Iris pigment epithelial cell (primary cell): ENCODE measurements around the gene GLIS1.

Experiments
- DNase-seq: peaks from one replicate; pipeline ENCODE4 v3.0.0-alpha.2; 2011; ENCODE audit warnings: low read depth

GLIS1 gene

DNA sequence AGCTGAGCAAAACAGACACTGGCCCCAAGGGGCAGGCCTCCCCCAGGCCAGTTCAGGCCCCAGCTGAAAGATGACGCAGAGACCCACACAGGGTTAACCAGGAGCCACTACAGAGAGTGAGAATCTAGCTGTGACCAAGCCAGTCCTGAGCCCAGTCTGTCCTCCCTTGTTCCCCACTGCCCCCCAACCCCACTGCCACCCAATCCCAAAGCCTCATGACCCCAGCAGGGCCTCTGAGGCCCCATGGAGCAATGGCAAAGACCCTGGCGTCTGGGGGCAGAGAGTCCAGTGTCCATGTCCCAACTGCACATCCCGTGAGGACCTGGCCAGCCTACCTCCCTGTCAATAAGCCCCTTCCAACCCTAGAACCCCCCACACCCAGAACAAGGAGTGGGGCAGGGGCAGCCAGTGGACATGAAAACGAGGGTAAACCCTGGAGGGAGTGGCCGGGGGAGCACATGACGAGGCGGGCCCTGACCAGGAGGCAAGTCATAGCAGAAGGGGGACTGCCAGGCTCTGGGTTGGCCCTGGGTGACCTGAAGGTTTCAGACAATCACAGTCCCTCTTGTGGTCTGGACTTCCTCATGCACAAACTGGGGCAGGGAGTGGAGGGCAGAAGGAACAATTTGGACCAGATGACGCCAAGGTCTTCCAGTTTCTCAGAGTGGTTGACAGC is 100.5 kb downstream of the GLIS1 start:
- no peak for DNase-seq

DNA sequence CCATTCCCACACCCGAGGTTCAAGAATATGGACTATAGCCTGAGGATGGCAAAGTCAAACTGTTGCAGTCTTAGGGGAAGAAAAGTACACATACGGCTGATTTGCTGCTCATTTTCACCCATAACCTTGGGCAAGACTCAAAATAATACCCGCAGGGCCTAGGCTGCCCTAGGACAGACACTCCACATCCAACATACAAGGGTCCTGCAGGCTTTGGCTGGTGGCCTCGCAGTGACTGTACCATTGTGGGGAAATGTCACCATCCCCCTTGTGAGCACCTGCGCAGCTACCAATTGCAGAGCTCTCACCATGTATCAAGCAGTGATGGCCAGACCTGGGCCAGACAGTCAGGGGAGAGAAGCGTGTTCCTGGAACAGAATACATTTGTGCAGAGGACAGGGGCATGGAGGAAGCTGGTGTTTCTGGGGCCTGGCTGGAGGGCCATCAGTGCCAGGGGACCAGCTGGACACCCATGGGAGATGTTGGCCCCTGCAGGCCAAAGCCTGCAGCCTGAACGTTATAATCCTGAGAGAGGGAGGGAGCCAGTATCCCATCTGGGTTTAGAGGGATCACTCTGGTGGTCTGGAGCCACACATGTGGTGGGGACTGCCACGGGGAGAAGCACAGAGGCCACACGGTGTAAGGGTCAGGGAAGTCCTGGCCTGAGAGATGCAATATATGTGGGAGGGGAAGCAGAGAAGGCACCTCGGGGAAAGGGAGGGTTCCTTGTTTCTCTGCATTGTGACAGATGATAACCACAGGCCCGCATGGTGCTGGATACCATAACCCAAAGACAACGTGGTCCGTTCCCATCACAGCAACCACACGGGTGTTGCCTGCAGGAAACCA is 101.2 kb downstream of the GLIS1 start:
- DNase-seq, result no peak

GRCh38 chr1:53636621-53637171 is 102.3 kb downstream of the GLIS1 start:
- no peak for DNase-seq

DNA sequence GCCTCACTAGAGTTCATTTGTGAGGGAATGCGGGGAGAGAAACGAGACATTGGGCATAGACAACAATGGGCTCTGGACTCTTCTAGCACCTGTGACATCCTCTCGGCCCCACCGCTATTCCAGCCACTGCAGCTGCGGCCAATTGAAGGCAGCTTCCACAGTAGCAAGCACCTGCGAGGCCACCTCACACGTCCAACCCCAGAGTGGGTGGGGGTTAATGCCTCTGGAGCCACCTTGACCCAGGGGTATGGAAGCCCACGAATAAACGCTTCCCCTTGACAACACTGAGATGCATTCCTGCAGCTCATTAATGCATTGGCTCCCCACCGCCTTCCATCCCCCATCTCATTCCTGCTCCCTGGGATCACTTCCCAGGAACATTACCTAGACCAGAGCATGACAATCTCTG is 104.4 kb downstream of the GLIS1 start:
- no peak for DNase-seq

DNA sequence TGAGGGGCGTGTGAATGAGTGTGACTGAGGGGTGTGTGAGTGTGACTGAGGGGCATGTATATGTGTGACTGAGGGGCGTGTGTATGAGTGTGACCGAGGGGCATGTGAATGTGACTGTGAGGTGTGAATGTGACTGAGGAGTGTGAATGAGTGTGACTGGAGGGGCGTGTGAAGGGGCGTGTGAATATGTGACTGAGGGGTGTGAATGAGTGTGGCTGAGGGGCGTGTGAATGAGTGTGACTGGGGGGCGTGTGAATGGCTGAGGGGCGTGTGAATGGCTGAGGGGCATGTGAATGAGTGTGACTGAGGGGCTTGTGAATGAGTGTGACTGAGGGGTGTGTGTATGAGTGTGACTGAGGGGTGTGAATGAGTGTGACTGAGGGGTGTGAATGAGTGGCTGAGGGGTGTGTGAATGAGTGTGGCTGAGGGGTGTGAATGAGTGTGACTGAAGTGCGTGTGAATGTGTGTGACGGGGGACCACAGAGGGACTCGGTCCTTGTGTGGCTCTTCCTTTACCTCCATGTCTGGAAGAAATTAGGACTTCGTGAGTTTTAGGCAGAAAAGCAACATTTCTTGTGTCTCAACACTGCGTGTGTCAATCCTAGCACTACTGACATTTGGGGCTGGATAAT is 105.8 kb downstream of the GLIS1 start:
- no peak for DNase-seq

- DNase-seq, result no peak
Measured at GRCh38 chr1:53631622-53632310, 107.2 kb downstream of the GLIS1 start.

DNA sequence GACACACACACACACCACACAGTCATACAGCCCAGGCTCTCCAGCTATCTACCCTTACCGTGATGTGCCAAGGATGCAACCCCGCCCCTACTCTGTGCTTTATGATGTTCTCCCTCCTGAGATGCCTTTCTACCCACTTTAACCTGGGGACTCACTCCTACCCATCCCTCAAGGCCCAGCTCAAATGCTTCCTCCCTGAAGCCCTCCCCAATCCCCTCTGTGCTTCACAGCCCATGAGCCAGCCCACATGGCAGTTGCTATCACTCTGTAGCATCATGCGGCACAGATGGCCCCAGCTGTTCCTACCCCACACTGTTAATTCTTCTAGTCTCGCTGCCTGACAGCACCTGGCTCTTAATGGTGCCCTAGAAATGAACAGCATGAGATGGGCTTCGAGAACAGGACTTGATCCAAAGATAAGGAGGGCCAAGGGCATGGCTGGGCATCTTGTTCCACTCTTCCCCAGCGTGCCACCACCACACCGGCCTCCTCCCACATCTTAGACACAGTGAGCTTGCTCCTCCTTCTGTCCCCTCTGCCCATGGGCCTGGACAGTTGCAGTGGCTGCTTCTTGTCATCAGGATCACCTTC is 109.8 kb downstream of the GLIS1 start:
- DNase-seq, result no peak

- no peak for DNase-seq
Measured at GRCh38 chr1:53628286-53628955, 110.5 kb downstream of the GLIS1 start.

GRCh38 chr1:53627666-53628065 is 111.3 kb downstream of the GLIS1 start:
- DNase-seq, result no peak

GRCh38 chr1:53627031-53627430 is 111.9 kb downstream of the GLIS1 start:
- DNase-seq, result no peak

- DNase-seq, result no peak
Measured at GRCh38 chr1:53626616-53627015, 112.3 kb downstream of the GLIS1 start.

- DNase-seq, result no peak
Measured at GRCh38 chr1:53625766-53626520, 113.0 kb downstream of the GLIS1 start.

DNA sequence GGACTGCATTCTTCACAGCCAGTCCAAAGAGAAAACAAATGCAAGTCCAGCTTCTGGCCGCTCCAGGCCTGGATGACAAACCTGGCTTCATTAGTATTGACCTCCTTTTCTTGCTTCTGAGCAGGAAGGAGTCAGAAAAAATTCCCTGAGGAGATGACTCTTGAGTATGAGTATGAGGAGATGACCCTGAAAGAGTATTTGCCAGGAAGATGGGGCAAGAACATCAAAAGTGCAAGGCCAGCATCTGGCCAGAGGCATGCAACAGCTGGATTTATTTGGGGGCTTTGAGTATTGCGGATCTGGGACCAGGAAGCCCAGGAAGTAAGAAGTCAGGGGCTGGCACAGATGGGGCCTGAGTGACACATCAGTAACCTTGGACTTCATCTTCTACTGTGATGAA is 113.9 kb downstream of the GLIS1 start:
- peak; percentile 38 for DNase-seq

- no peak for DNase-seq
Measured at GRCh38 chr1:53622531-53622930, 116.4 kb downstream of the GLIS1 start.

GRCh38 chr1:53621144-53621543 is 117.8 kb downstream of the GLIS1 start:
- DNase-seq, result no peak

GRCh38 chr1:53620061-53620855 is 118.7 kb downstream of the GLIS1 start:
- peak; percentile 21 for DNase-seq

DNA sequence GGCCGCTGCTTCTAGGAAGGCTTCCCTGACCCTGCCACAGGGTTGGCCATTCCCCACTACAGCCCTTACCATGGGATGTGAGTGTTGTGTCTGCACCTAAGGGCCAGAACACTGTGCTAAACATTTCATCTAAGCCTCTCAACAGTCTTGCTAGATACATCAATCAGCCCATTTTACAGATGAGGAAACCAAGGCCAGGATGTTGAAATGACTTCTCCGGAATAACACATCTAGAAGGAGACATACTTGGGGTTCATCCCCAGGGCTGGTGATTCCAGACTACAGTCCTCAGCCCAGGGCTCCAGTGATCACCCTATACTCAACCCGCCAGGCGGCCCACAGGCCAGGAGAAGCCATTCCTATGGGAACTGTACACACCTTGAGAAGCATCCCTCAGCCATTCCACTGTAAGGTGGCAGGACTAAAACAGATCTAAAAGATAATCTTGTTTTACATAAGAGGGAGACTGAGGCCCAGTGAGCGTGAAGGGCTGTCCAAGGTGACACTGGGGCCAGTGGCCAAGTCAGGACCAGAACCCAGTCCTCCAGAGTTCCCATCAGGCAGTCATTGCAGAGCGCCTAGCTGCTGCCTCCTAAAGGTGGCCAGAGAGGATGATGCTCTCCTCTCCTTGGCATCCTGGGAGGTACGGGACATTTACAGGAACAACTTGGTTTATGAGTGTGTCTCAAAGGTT is 119.5 kb downstream of the GLIS1 start:
- DNase-seq, result no peak

DNA sequence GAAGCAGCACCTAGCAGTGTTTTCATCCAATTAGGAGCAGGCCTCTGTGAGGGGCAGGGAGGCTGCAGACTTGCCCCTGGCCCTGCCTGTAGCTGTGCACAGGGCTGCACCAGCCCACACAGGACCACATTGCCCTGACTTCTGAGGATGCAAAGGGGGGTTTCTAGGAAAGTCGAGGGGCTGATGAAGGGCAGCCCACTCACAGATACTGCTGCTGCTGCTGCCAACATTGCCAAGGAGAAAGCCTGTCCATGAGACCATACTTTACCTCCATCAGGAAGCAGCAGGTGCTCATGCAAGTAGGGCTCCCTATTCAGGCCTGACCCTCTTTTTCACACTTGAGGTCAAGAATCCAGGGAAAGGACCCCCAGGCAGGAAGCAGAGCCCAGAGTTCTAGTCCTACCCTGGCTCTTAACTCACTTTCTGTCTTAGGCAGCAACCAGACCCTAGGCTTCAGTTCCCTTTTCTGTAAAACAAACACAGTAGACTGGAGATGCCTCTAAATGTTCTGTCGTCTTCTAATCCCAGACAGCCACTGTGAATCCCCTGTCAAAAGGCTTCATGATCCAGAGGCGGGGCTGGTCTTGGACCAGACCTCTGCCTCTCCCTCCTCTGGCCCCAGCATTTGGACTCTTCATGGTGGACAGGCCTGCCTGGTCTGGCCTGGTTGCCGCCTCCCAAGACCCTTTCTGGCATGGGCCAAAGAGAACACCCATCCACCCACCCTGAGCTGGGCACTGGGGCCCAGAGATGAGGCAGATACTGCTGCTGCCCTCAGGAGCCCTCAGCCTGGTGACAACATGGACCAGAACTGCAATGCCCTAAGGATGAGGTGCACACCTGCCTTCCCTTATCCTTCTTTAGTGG is 120.2 kb downstream of the GLIS1 start:
- no peak for DNase-seq
